ENCODE data around the gene MBNL2. TPM values are rescaled to one million over a fixed set of nuclear protein-coding genes. Genes with fewer than 3 reads are reported as not detected.
A peak's percentile ranks its signal among the peaks of the same experiment; 100 is the strongest.

Gene MBNL2
- total and polyA plus RNA-seq, 2 of the 4 experiments (the other 2 are of a cell fraction): 26.9 to 103 TPM

- no peak overlapping the region for H3K4ac ChIP-seq (ENCODE audit: low read depth, low read length)
- H2BK15ac ChIP-seq (ENCODE audit: low read depth, low read length): no peak overlapping the region
- no TSS peak for BruUV-seq (replicated peaks)
- no peak overlapping the region for H2BK120ac ChIP-seq (ENCODE audit: low read depth, low read length)
- H4K8ac ChIP-seq (ENCODE audit: low read depth in 2 of 2, low read length in 2 of 2): 0 out of 4 replicates have a peak overlapping the region, but pooled peaks of 1 of the 2 experiments have one; percentile 9
- POLR2A ChIA-PET (ENCODE audit: unreplicated experiment): no interaction called here
- H2BK5ac ChIP-seq (ENCODE audit: low read depth, low read length, poor library complexity, severe bottlenecking): no peak overlapping the region
- no peaks in the 10 kb centered on the region for H3K36me3 ChIP-seq (ENCODE audit: control insufficient read depth, insufficient read depth, low read length)
- no peak overlapping the region for H3K23ac ChIP-seq (ENCODE audit: low read depth, low read length)
- no peak overlapping the region for H4K5ac ChIP-seq (ENCODE audit: low read depth, low read length)
- peak overlapping the region; percentile 11 for H2AFZ ChIP-seq (replicated peaks; ENCODE audit: low read length, poor library complexity)
- H4K20me1 ChIP-seq (ENCODE audit: insufficient read depth, low read length): no peaks in the 10 kb centered on the region
- in situ Hi-C loops (cut with MboI; ENCODE audit: low sequenced_read_pairs): no loop called here
- H2AK9ac ChIP-seq (replicated peaks; ENCODE audit: low read depth, low read length, poor library complexity): no peak overlapping the region
- TF ChIP-seq FOS (IDR thresholded peaks at IDR 0.05; ENCODE audit: low read depth, low read length) (no peak), USF2 (IDR thresholded peaks at IDR 0.05; ENCODE audit: low read depth, low read length) (no peak), SMC3 (IDR thresholded peaks at IDR 0.05; ENCODE audit: low read depth, low read length) (no peak), MAZ (IDR thresholded peaks at IDR 0.05; ENCODE audit: borderline replicate concordance, low read depth, low read length) (no peak), NFE2L2 (IDR thresholded peaks at IDR 0.05; ENCODE audit: low read depth, low read length) (no peak), CTCF (conservative IDR thresholded peaks at IDR 0.05; ENCODE audit: low read depth, low read length) (no peak), BHLHE40 (IDR thresholded peaks at IDR 0.05; ENCODE audit: low read depth, low read length) (no peak), MXI1 (IDR thresholded peaks at IDR 0.05; ENCODE audit: borderline replicate concordance, low read depth, low read length) (no peak), CEBPB (IDR thresholded peaks at IDR 0.05; ENCODE audit: low read depth, low read length) (no peak), CHD1 (IDR thresholded peaks at IDR 0.05; ENCODE audit: low read depth, low read length) (no peak), POLR2A (IDR thresholded peaks at IDR 0.05; ENCODE audit: low read depth, low read length) (no peak), MAFK (IDR thresholded peaks at IDR 0.05; ENCODE audit: low read depth, low read length) (no peak), RFX5 (IDR thresholded peaks at IDR 0.05; ENCODE audit: low read depth, low read length) (no peak)
- TF ChIP-seq, protein P1, sequence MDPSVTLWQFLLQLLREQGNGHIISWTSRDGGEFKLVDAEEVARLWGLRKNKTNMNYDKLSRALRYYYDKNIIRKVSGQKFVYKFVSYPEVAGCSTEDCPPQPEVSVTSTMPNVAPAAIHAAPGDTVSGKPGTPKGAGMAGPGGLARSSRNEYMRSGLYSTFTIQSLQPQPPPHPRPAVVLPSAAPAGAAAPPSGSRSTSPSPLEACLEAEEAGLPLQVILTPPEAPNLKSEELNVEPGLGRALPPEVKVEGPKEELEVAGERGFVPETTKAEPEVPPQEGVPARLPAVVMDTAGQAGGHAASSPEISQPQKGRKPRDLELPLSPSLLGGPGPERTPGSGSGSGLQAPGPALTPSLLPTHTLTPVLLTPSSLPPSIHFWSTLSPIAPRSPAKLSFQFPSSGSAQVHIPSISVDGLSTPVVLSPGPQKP (IDR thresholded peaks at IDR 0.05; ENCODE audit: borderline replicate concordance, low read depth, low read length): no peak
- no peak overlapping the region for H3K27ac ChIP-seq (ENCODE audit: insufficient read depth, low read length)
- DNase-seq (no peak), ATAC-seq (ENCODE audit: low read depth) (no peak)
- H2BK20ac ChIP-seq (ENCODE audit: low read depth, low read length): no peak overlapping the region
- no peak overlapping the region for H3K4me2 ChIP-seq (ENCODE audit: low read depth, low read length)
- peaks cover 13% of the 10 kb centered on the region for H3K4me1 ChIP-seq (ENCODE audit: control insufficient read depth, insufficient read depth, low read length)
- intact Hi-C loops (cut with micrococcal nuclease): no loop called here
- no peak overlapping the region for H2AK5ac ChIP-seq (ENCODE audit: low read depth, low read length)
- dilution Hi-C loops (cut with HindIII; ENCODE audit: low sequenced_read_pairs, unreplicated experiment): no loop called here
- no peak overlapping the region for H4K91ac ChIP-seq (ENCODE audit: insufficient read depth, low read depth, low read length)
- CTCF ChIA-PET: interaction anchor here (0.7 kb wide), 1 partner anchor 10 kb away, joined by 3 read pairs; no protein-coding TSS in a partner anchor
- H3K9me1 ChIP-seq (ENCODE audit: insufficient read depth, low read length): peaks cover 3% of the 10 kb centered on the region; the same call in 1 of the 2 replicates
- no peak overlapping the region for H3K9ac ChIP-seq (ENCODE audit: low read depth, low read length)
- H3K18ac ChIP-seq (ENCODE audit: low read depth, low read length): no peak overlapping the region
- WGBS, 2 experiments (ENCODE audit: extremely low coverage in 2 of 2, insufficient read length in 1 of 2): 60% methylated on average over 2 of the region's 7 CpGs; no CpG with 5 or more reads in 1 of the 2 experiments
- no peak overlapping the region for H3K56ac ChIP-seq (ENCODE audit: extremely low read depth, insufficient read depth, low read length)
- H3K27me3 ChIP-seq (ENCODE audit: control insufficient read depth, insufficient read depth, low read length): no peaks in the 10 kb centered on the region
- no peaks in the 10 kb centered on the region for H3K79me1 ChIP-seq (ENCODE audit: low read depth in 1 of 2, low read length in 2 of 2)
- no peak overlapping the region for H3K4me3 ChIP-seq (ENCODE audit: insufficient read depth, low read depth, low read length)
- no peaks in the 10 kb centered on the region for H3K9me3 ChIP-seq (ENCODE audit: control insufficient read depth, insufficient read depth, low read length)
- H3K14ac ChIP-seq (replicated peaks; ENCODE audit: low read depth, low read length): 0 out of 2 replicates have a peak overlapping the region, but pooled peaks have one; percentile 0
These were observed 31.0 kb upstream of the MBNL2 start for GRCh38 chr13:97191142-97191541.

Measured in IMR-90 (cell line).